HG03342 (cell line): ENCODE results near the gene PCDHA4.
"Not testable (repeated sequence)": the region's sequence is repeated elsewhere in the genome, so short reads cannot be mapped to it uniquely, and the experiment has no call there.

Experiments used
- ATAC-seq: cut with Tn5 transposase; IDR thresholded peaks from one replicate; pipeline ENCODE4 v1.9.1; 2021; ENCODE audit warnings: mild to moderate bottlenecking, moderate library complexity; ENCODE audit not compliant: unreplicated experiment

The PCDHA4 gene

GRCh38 chr5:140821375-140822280, 14.8 kb downstream of the PCDHA4 start, which contains the start of gene PCDHA5:
Gene PCDHA5, plus strand, starts transcription at chr5:140821613.
- ATAC-seq = no peak

- ATAC-seq = no peak
These were observed 15.4 kb downstream of the PCDHA4 start for GRCh38 chr5:140822281-140822629.

- not testable (repeated sequence) for ATAC-seq
These were observed 16.1 kb downstream of the PCDHA4 start for GRCh38 chr5:140822969-140823368.

GRCh38 chr5:140823475-140823874, 16.6 kb downstream of the PCDHA4 start:
- no peak for ATAC-seq

- ATAC-seq = no peak
These were observed 21.0 kb downstream of the PCDHA4 start, which contains the start of gene PCDHA6 for GRCh38 chr5:140827704-140828361. Gene PCDHA6, plus strand, starts transcription at chr5:140827960. Its CDS starts 132 bp downstream, at chr5:140828092.

- ATAC-seq = no peak
These were observed 21.5 kb downstream of the PCDHA4 start for GRCh38 chr5:140828362-140828737.

GRCh38 chr5:140829511-140830501, 22.9 kb downstream of the PCDHA4 start:
- ATAC-seq = not testable (repeated sequence)

GRCh38 chr5:140833993-140834392, 27.1 kb downstream of the PCDHA4 start, which contains the start of gene PCDHA7:
Gene PCDHA7, plus strand, starts transcription at chr5:140834269. Its CDS starts 115 bp downstream, at chr5:140834384.
- ATAC-seq = no peak

- ATAC-seq = not testable (repeated sequence)
These were observed 27.7 kb downstream of the PCDHA4 start for GRCh38 chr5:140834439-140835008.

- ATAC-seq = no peak
These were observed 29.0 kb downstream of the PCDHA4 start for GRCh38 chr5:140835622-140836510.

- no peak for ATAC-seq
These were observed 34.4 kb downstream of the PCDHA4 start, which contains the start of gene PCDHA8 for GRCh38 chr5:140840978-140841962. Gene PCDHA8, plus strand, starts transcription at chr5:140841187. Its CDS starts 135 bp downstream, at chr5:140841322.

- no peak for ATAC-seq
These were observed 36.2 kb downstream of the PCDHA4 start for GRCh38 chr5:140842798-140843733.

GRCh38 chr5:140848139-140849102, 41.6 kb downstream of the PCDHA4 start, which contains the start of gene PCDHA9:
Gene PCDHA9, plus strand, starts transcription at chr5:140848382. Its CDS starts 114 bp downstream, at chr5:140848496.
- not testable (repeated sequence) for ATAC-seq

- ATAC-seq = not testable (repeated sequence)
These were observed 43.2 kb downstream of the PCDHA4 start for GRCh38 chr5:140849831-140850634.
